Activated naive CD4-positive, alpha-beta T cell treated with anti-CD3 and anti-CD28 coated beads, Interleukin-2, amount 50 U/mL, for 24 hours (primary cell): ENCODE measurements around the gene CTNNA3.
A peak's percentile ranks its signal among the peaks of the same experiment; 100 is the strongest.

Experiments used
- H3K27ac Mint-ChIP-seq: one replicate; pipeline ENCODE4 v1.8.0; 2021; ENCODE audit warnings: mild to moderate bottlenecking, mixed read lengths
- H3K27me3 Mint-ChIP-seq: one replicate; pipeline ENCODE4 v1.8.0; 2021; ENCODE audit warnings: mixed read lengths
- H3K36me3 Mint-ChIP-seq: one replicate; pipeline ENCODE4 v1.8.0; 2021; ENCODE audit warnings: mixed read lengths
- H3K4me1 Mint-ChIP-seq: one replicate; pipeline ENCODE4 v1.8.0; 2021; ENCODE audit warnings: mixed read lengths
- H3K4me3 Mint-ChIP-seq: one replicate; pipeline ENCODE4 v1.8.0; 2021; ENCODE audit warnings: mild to moderate bottlenecking, mixed read lengths
- H3K9me3 Mint-ChIP-seq: one replicate; pipeline ENCODE4 v1.8.0; 2021; ENCODE audit warnings: mixed read lengths

The CTNNA3 gene

DNA sequence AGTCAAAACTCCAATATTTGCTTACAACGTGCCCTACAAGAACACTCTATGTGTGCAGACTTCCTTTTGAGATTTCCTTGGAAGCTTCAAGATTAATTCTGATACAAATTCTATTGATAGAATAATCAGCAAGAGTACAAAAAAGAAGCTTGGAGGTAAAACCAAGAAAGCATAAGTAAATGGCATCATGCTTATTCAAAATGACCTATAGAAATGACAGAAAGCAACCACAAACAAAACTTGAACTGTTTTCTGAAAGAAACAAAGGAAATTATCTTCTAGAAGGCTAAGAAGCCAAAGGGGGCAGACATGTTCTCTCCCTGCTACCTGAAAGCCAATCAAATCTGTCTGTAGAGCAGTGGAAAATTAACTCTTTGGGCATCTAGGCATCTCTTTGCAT lies 73.0 kb downstream of the CTNNA3 start:
- Mint-ChIP-seq H3K4me1 (no peaks in the 10 kb centered on the region), H3K27ac (no peak overlapping the region), H3K9me3 (peaks cover 4% of the 10 kb centered on the region), H3K27me3 (no peaks in the 10 kb centered on the region), H3K36me3 (no peaks in the 10 kb centered on the region), H3K4me3 (no peak overlapping the region)

DNA sequence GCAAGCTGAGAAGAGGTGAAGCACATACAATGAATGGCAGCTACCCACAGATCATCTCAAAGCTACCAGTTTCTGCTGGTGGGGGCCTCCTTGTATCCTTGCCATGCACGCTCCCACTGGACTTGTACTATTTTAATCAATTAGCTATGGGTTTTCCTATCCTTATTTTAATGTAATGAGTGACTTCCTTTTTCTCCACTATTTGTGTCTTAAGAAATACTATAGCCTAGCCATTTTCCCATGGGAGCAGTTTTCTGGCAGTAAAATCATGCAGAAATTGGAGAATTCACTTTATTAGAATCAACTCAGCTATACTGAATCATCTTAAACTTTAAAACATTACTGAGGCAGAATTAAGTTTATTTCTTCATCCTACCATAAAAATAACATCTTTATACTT lies 73.5 kb downstream of the CTNNA3 start:
- H3K4me1 Mint-ChIP-seq, result no peaks in the 10 kb centered on the region
- peaks cover 4% of the 10 kb centered on the region for H3K9me3 Mint-ChIP-seq
- H3K4me3 Mint-ChIP-seq, result no peak overlapping the region

DNA sequence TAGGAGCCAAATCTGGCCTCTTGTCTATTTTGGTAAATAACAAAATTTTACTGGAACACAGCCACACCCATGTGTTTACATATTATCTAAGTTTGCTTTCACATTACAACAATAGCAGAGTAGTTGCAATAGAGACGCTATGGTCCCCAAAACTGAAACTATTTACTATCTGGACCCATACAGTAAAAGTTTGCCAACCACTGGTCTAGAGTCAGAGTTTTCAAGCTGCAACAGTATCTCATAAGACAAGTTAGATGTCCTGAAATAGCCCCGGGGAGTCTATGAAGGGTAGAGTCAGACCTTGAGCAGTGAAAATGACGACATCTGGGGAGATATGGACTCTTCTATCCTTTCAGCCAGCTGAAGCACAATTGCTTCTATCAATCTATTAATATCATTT lies 74.2 kb downstream of the CTNNA3 start:
- H3K4me1 Mint-ChIP-seq, result no peaks in the 10 kb centered on the region
- no peaks in the 10 kb centered on the region for H3K27me3 Mint-ChIP-seq
- no peaks in the 10 kb centered on the region for H3K36me3 Mint-ChIP-seq
- H3K27ac Mint-ChIP-seq, result no peak overlapping the region
- H3K4me3 Mint-ChIP-seq, result no peak overlapping the region
- peaks cover 4% of the 10 kb centered on the region for H3K9me3 Mint-ChIP-seq

More for the DNA sequence above, 73.5 kb downstream of the CTNNA3 start:
- Mint-ChIP-seq H3K27me3 (no peaks in the 10 kb centered on the region), H3K36me3 (no peaks in the 10 kb centered on the region), H3K27ac (no peak overlapping the region)

DNA sequence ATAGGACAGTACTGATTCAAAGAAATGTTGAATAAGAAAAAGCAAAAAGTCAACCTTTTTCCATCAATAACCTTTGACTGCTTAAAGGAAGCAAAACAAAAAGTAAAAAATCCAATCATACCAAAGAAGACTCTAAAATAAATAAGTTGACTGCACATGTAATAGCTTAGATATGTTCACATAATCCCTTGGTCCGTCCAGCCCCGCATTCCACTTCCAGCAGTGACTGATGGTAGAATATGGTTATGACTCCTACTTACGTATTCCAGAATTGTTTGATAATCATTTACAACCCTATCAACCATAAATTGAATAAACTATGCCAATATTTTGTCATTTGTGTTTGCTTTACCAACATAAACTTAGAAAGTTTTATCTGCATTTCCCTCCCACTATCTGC lies 77.9 kb downstream of the CTNNA3 start:
- H3K4me1 Mint-ChIP-seq, result peaks cover 7% of the 10 kb centered on the region
- H3K36me3 Mint-ChIP-seq, result no peaks in the 10 kb centered on the region
- no peak overlapping the region for H3K27ac Mint-ChIP-seq
- no peaks in the 10 kb centered on the region for H3K9me3 Mint-ChIP-seq
- no peak overlapping the region for H3K4me3 Mint-ChIP-seq
- no peaks in the 10 kb centered on the region for H3K27me3 Mint-ChIP-seq

DNA sequence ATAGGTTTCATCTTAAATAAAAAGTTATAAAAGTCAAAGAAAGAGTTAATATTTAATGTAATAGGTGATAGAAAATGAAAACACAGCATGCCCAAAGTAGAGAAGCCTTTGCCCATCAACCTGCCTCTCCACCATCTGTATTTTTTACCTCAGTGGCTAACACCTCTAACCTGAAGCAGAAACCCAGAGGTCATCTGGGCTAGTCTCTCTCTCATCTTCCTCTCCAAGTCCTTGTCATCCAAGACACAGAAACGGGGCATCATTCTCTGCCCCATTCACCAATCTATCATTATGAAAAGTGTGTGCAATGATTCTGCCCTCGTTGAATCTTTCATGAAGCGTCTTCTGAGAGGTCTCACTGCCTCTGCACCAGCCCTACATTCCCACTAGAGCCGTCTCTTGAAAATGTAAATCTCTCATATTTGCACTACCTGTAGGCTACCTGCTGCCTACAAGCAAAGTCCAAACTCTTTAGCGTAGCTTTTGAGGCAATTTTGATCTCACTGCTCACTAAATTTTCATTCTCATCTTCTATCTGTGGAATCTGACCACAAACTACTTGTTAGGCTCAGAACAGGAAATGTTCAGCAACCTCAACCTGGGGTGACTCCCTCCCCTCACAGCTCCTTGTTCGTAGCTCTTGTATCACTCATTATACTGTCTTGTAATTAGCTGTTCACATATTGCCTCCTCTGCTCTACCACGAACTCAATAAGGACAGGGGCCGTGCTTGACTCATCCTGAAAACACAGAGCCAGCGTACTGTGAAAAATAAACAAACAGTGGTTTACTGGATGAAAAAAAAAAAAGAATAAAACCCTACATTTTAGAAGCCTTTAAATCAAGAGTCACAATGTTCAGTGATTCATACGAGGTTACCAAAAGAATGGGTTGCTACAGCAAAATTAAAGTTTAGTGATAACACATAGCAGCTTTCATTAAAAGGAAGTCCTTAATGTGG lies 83.1 kb downstream of the CTNNA3 start:
- H3K27me3 Mint-ChIP-seq, result no peaks in the 10 kb centered on the region
- H3K4me3 Mint-ChIP-seq, result peak overlapping the region; percentile 75
- H3K9me3 Mint-ChIP-seq, result no peaks in the 10 kb centered on the region
- peak overlapping the region; percentile 69 for H3K27ac Mint-ChIP-seq
- no peaks in the 10 kb centered on the region for H3K36me3 Mint-ChIP-seq
- H3K4me1 Mint-ChIP-seq, result peaks cover 31% of the 10 kb centered on the region

DNA sequence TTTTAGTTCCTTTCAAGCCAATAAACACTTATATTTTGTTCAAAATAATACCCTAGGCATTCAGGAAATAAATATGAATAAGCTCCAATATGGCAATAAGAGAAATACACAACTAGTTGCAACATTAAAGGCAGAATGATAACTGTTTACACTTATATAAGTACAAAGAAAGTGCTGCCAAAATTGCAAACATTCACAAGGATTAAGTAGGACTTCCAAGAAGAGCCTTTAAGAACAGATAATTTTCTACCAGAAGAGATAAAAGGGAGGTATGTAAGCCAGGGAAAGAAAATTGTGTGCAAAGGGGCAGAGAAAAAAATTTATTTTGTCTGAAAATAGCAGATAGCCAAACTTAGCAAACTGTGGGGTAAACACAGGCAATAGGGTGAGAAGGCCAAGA lies 83.8 kb downstream of the CTNNA3 start:
- H3K4me1 Mint-ChIP-seq, result peaks cover 37% of the 10 kb centered on the region
- no peaks in the 10 kb centered on the region for H3K36me3 Mint-ChIP-seq
- peak overlapping the region; percentile 49 for H3K4me3 Mint-ChIP-seq
- no peak overlapping the region for H3K27ac Mint-ChIP-seq
- H3K27me3 Mint-ChIP-seq, result no peaks in the 10 kb centered on the region
- H3K9me3 Mint-ChIP-seq, result no peaks in the 10 kb centered on the region

DNA sequence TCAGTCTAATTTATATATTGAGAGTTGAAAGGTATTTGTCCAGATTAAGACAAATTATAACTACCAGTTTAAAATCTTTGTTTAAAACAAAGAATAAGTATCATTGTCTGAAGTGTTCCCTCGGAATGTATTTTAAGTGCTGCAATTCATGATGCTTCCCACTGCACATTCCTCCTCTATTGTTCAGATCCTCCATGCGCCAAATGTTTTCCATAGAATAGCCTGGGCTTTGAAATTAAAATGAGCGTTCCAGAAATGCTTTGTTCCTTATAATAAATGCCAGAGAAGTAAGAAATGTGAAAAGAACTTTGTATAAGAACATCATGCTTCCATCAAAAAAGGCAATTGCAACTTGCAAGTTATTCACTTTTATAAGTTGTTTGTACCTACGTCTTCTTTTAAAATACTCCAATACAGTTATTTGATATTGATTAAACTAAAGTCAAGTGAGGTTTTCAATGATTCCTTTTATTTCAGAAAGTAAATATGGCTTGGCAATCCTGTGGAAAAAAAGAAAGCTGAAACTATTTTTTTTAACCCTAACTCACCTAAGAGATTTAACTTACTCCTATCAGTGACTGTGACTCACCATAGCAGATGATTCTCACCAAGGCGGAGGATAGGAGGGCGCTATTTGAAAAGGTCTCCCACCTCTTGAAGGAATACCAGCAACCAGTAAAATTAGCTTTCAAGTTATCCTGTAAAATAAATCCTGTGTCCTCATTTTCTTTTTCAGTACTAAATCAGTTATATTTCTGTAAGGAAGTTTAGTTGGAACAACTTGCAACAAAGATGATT lies 85.8 kb downstream of the CTNNA3 start:
- H3K36me3 Mint-ChIP-seq, result no peaks in the 10 kb centered on the region
- no peaks in the 10 kb centered on the region for H3K27me3 Mint-ChIP-seq
- H3K9me3 Mint-ChIP-seq, result no peaks in the 10 kb centered on the region

DNA sequence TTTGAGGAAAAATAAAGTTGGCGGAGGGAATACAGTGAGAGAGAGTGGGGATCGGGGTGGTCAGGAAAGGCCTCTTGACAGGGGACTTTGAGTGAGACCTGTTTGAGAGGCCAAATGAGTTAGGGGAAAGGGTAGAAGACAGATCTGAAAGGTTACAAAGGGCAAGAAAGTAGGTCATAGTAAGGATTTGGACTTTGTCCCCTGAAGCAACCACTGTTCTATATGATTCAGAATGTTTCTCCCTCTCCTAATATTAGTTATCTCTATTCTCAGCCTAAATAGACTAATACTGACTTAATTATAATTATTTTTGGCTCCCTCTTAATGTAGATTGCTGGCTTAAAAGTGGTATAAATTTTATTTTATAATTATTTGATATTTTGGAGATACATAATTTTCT lies 88.0 kb downstream of the CTNNA3 start:
- Mint-ChIP-seq H3K27ac (no peak overlapping the region), H3K36me3 (no peaks in the 10 kb centered on the region), H3K4me1 (peaks cover 32% of the 10 kb centered on the region), H3K27me3 (no peaks in the 10 kb centered on the region), H3K4me3 (no peak overlapping the region), H3K9me3 (no peaks in the 10 kb centered on the region)

More for the DNA sequence above, 85.8 kb downstream of the CTNNA3 start:
- Mint-ChIP-seq H3K4me1 (peaks cover 40% of the 10 kb centered on the region), H3K4me3 (no peak overlapping the region), H3K27ac (no peak overlapping the region)

DNA sequence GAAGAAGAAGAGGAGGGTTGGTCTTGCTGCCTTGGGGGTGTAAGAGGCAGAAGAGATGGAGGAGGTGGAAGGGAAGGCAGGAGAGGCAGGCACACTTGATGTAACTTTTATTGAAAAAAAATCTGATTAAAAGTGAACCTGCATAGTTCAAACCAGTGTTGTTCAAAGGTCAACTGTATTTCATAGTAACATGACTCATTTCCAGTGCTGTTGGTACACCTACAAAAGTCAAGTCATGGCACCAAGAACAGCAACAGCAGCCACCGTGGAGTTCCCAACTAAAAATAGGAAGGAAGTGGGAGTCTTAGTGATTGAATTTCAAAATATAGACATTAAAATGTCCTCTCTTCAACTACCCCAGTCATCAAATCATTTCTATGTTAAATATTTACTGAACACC lies 88.5 kb downstream of the CTNNA3 start:
- Mint-ChIP-seq H3K9me3 (no peaks in the 10 kb centered on the region), H3K27me3 (no peaks in the 10 kb centered on the region), H3K4me1 (peaks cover 26% of the 10 kb centered on the region), H3K36me3 (no peaks in the 10 kb centered on the region), H3K4me3 (no peak overlapping the region), H3K27ac (no peak overlapping the region)

DNA sequence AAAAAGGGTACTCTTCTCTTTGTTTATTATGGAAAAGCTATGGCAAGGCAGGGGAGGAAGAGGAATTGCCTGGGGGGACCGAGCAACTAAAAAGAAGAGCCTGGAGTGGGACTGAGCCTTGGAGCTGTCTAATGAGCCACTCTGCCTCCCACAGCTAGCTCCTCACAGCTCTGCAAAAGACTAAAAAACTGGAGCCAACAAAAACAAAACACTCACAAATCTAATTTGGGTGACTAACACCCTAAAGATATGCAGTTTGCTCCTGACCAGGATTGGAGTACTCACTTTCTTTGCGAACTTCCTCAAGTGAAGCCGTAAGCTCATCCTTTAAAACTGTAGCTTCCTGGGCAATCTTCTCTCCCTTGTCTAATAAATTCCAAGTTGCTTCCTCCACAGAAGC lies 89.4 kb downstream of the CTNNA3 start:
- Mint-ChIP-seq H3K4me1 (peaks cover 17% of the 10 kb centered on the region), H3K9me3 (no peaks in the 10 kb centered on the region), H3K36me3 (no peaks in the 10 kb centered on the region), H3K27me3 (no peaks in the 10 kb centered on the region), H3K4me3 (no peak overlapping the region), H3K27ac (no peak overlapping the region)

DNA sequence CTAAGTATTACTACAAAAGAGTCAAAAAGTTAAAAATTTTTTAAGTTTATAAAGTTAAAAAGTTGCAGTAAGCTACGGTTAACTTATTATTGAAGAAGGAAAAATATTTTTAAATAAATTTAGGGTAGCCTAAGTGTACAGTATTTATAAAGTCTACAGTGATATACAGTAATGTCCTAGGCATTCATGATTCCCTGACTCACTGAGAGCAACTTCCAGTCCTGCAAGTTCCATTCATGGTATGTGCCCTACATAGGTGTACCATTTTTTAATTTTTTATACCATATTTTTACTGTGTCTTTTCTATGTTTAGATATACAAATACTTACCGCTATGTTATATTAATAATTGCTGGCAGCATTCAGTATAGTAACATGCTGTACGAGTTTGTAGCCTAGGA lies 92.3 kb downstream of the CTNNA3 start:
- H3K4me1 Mint-ChIP-seq, result peaks cover 10% of the 10 kb centered on the region
- no peaks in the 10 kb centered on the region for H3K9me3 Mint-ChIP-seq
- H3K27me3 Mint-ChIP-seq, result peaks cover 2% of the 10 kb centered on the region
- peaks cover 3% of the 10 kb centered on the region for H3K36me3 Mint-ChIP-seq
- no peak overlapping the region for H3K4me3 Mint-ChIP-seq
- H3K27ac Mint-ChIP-seq, result no peak overlapping the region

DNA sequence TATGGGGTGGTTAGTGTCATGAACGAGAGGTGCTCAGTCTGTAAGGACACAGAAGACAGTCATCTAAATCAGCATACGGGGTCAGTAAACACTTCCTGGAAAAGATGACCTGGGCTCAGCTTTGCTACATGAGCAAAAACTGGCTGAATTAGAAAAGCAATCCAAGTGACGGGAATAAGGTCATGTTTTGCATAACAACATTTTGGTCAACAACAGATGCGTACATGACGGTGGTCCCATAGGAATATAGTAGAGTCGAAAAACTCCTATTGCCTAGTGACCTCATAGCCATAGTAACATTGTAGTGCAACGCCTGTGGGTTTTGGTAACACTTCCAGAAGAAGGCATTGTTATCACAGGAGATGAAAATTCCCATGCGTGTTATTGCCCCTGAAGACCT lies 92.9 kb downstream of the CTNNA3 start:
- no peak overlapping the region for H3K4me3 Mint-ChIP-seq
- H3K27me3 Mint-ChIP-seq, result peaks cover 2% of the 10 kb centered on the region
- H3K36me3 Mint-ChIP-seq, result peaks cover 3% of the 10 kb centered on the region

DNA sequence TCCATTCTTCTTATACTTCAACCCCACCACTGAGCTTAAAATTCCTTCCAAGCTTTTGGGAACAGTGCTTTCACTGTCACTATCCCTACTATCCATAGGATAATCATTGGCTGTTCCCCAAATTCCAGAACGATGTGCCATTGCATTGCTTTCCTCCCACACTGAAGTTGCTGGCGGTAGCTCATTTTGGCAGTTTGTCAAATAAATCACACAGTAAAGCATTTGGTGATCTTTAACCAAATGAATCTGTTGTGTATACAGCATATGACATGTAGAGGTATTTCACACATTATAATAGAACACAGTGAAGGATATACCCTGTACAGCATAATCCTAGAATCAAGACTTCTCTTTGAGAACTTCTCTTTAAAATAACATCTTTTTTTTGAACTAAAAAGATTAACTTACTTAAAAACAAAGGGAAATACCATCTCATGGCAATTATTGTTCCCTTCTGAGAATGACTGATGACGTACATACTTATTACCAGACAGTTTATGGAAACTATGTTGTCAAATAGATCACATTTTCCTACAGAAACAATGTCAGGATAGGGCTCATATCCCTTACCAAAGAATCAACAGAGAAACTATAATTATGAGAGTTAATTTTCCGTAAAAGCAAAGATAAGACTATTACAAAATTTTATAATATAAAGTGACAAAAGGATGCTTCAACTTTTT lies 93.6 kb downstream of the CTNNA3 start:
- peaks cover 2% of the 10 kb centered on the region for H3K27me3 Mint-ChIP-seq
- peaks cover 5% of the 10 kb centered on the region for H3K4me1 Mint-ChIP-seq
- no peaks in the 10 kb centered on the region for H3K9me3 Mint-ChIP-seq
- H3K27ac Mint-ChIP-seq, result no peak overlapping the region
- peaks cover 3% of the 10 kb centered on the region for H3K36me3 Mint-ChIP-seq
- H3K4me3 Mint-ChIP-seq, result no peak overlapping the region

More for the DNA sequence above, 92.9 kb downstream of the CTNNA3 start:
- H3K9me3 Mint-ChIP-seq, result no peaks in the 10 kb centered on the region
- no peak overlapping the region for H3K27ac Mint-ChIP-seq
- H3K4me1 Mint-ChIP-seq, result peaks cover 10% of the 10 kb centered on the region

DNA sequence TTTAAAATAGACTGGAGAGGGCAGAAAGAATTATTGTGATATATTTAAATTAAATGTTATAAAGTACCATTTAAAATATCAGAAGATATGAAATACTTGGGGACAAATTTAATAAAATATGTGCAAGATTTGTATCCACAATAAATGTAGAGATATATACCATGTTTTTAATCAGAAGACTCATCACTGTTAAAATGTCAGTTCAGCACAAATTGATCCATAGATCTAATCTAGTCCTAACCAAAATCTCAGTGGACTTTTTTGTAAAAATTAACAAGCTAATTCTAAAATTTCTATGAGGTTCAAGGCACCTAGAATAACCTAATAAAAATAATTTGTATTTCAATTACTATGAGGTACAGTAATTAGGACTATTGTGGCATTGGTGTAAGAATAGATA lies 96.4 kb downstream of the CTNNA3 start:
- Mint-ChIP-seq H3K4me1 (no peaks in the 10 kb centered on the region), H3K27me3 (peaks cover 2% of the 10 kb centered on the region), H3K9me3 (peaks cover 11% of the 10 kb centered on the region), H3K36me3 (peaks cover 7% of the 10 kb centered on the region), H3K27ac (no peak overlapping the region), H3K4me3 (no peak overlapping the region)

DNA sequence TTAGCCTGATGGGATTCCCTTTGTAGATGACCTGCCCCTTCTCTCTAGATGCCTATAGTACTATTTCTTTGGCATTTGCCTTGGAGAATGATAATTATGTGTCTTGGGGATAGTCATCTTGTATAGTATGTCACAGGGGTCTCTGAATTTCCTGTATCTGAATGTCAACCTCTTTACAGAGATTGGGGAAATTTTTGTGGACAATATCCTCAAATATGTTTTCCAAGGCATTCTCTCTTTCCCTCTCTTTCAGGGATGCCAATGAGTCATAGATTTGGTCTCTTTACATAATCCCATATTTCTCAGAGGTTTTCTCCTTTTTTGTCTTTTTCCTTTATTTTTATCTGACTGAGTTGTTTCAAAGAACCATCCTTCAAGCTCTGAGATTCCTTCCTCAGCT lies 99.4 kb downstream of the CTNNA3 start:
- no peak overlapping the region for H3K4me3 Mint-ChIP-seq

More for the DNA sequence above, 99.4 kb downstream of the CTNNA3 start:
- Mint-ChIP-seq H3K27me3 (peaks cover 2% of the 10 kb centered on the region), H3K27ac (no peak overlapping the region), H3K9me3 (peaks cover 33% of the 10 kb centered on the region), H3K4me1 (no peaks in the 10 kb centered on the region), H3K36me3 (peaks cover 10% of the 10 kb centered on the region)
